ENCODE data around the gene ITGB1BP2.
"Not testable (repeated sequence)": the region's sequence is repeated elsewhere in the genome, so short reads cannot be mapped to it uniquely, and the experiment has no call there.

GRCh38 chrX:71272313-71272712 is 29.2 kb upstream of the ITGB1BP2 start:
- TF ChIP-seq RARB (CRISPR knock-in tag; IDR thresholded peaks at IDR 0.05); PATZ1 (CRISPR knock-in tag; IDR thresholded peaks at IDR 0.05; ENCODE audit: borderline replicate concordance); CREB5 (CRISPR knock-in tag; IDR thresholded peaks at IDR 0.05; ENCODE audit: low read depth); CSRNP3 (CRISPR knock-in tag; IDR thresholded peaks at IDR 0.05); ZNF8 (CRISPR knock-in tag; IDR thresholded peaks at IDR 0.05); ZFP30 (CRISPR knock-in tag; IDR thresholded peaks at IDR 0.05); ARNTL (CRISPR knock-in tag; IDR thresholded peaks at IDR 0.05; ENCODE audit: borderline replicate concordance, low read depth); PPARA (CRISPR knock-in tag; IDR thresholded peaks at IDR 0.05; ENCODE audit: borderline replicate concordance); ZNF70 (CRISPR knock-in tag; IDR thresholded peaks at IDR 0.05); ZFP3 (CRISPR knock-in tag; IDR thresholded peaks at IDR 0.05); OSR1 (CRISPR knock-in tag; IDR thresholded peaks at IDR 0.05): not testable (repeated sequence)
